ENCODE measurements around the gene SLC7A1.

GRCh38 chr13:29597246-29597645, 1.8 kb upstream of the SLC7A1 start:
- TF ChIP-seq CTCF (IDR thresholded peaks at IDR 0.05): no peak
- no peak for TF ChIP-seq POLR2A (IDR thresholded peaks at IDR 0.05)
- no peak for TF ChIP-seq POLR2AphosphoS5 (IDR thresholded peaks at IDR 0.05; ENCODE audit: insufficient read depth in 1 of 2, low read depth in 1 of 2)

All from vagina (tissue), 2 donors.